ENCODE results near the gene SMCR8.
"Not testable (repeated sequence)": the region's sequence is repeated elsewhere in the genome, so short reads cannot be mapped to it uniquely, and the experiment has no call there.

The SMCR8 gene

DNA sequence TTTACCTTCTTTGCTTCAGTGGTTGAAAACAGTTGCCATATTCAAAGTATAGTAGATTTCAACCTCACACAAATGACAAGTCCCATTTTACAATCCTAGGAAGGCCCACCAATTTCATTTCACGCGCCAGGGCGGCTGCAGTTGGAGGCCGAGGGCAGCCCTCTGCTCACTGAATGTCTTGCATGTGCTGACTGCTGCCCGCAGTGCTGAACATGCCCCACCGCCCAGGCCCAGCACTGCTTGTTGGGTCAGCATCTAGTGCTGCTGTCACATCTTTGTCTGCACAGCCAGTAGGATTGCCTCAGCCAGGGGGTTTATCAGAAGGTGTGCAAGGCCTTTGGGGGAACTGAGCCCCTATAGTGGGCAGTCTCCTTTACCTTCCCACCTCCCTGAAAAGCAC, 11.5 kb downstream of the SMCR8 start:
- H2AFZ ChIP-seq (ENCODE audit: low read length, unreplicated experiment): no peak overlapping the region
- H3K79me2 ChIP-seq (ENCODE audit: control insufficient read depth, insufficient read depth, low read length, unreplicated experiment): peaks cover 12% of the 10 kb centered on the region
- no peaks in the 10 kb centered on the region for H3K27me3 ChIP-seq (ENCODE audit: insufficient read depth, low read length)
- H3K27ac ChIP-seq (ENCODE audit: low read depth, low read length): no peak overlapping the region
- H3K4me1 ChIP-seq (ENCODE audit: control insufficient read depth, insufficient read depth, low read length, unreplicated experiment): no peaks in the 10 kb centered on the region
- H3K4me3 ChIP-seq (ENCODE audit: low read depth, low read length): no peak overlapping the region
- H3K36me3 ChIP-seq (ENCODE audit: insufficient read depth, low read length): peaks cover 13% of the 10 kb centered on the region; the same call in 1 of the 2 replicates

DNA sequence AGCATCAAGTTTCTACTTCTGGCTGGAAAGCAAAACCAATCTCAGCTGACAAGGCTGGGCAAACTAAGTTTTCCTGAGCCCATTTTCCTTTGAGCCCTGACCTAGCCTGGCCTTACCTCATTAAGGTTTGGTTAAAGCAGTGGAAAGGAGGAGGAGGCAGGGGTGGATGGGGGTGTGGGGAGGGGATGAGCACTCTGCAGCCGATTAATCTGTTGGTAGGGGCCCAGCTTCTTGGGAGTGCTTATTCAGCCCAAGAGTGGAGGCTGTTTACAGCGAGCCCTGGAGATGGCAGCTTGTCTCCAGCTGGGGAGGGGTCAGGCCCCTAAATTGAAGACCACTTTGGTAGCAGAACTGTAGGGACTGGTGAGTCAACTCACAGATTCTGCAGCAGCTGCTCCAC, 12.0 kb downstream of the SMCR8 start:
- no peak overlapping the region for H3K27ac ChIP-seq (ENCODE audit: low read depth, low read length)
- H3K4me3 ChIP-seq (ENCODE audit: low read depth, low read length): no peak overlapping the region
- peaks cover 13% of the 10 kb centered on the region; the same call in 1 of the 2 replicates for H3K36me3 ChIP-seq (ENCODE audit: insufficient read depth, low read length)

GRCh38 chr17:18327556-18327955, 12.5 kb downstream of the SMCR8 start:
- Histone ChIP-seq H3K4me1 (ENCODE audit: control insufficient read depth, insufficient read depth, low read length, unreplicated experiment) (no peaks in the 10 kb centered on the region), H3K27ac (ENCODE audit: low read depth, low read length) (no peak overlapping the region), H3K36me3 (ENCODE audit: insufficient read depth, low read length) (peaks cover 13% of the 10 kb centered on the region; the same call in 1 of the 2 replicates), H3K27me3 (ENCODE audit: insufficient read depth, low read length) (no peaks in the 10 kb centered on the region), H3K79me2 (ENCODE audit: control insufficient read depth, insufficient read depth, low read length, unreplicated experiment) (peaks cover 11% of the 10 kb centered on the region), H2AFZ (ENCODE audit: low read length, unreplicated experiment) (no peak overlapping the region), H3K4me3 (ENCODE audit: low read depth, low read length) (no peak overlapping the region)

More for the DNA sequence above, 12.0 kb downstream of the SMCR8 start:
- Histone ChIP-seq H2AFZ (ENCODE audit: low read length, unreplicated experiment) (no peak overlapping the region), H3K4me1 (ENCODE audit: control insufficient read depth, insufficient read depth, low read length, unreplicated experiment) (no peaks in the 10 kb centered on the region), H3K27me3 (ENCODE audit: insufficient read depth, low read length) (no peaks in the 10 kb centered on the region), H3K79me2 (ENCODE audit: control insufficient read depth, insufficient read depth, low read length, unreplicated experiment) (peaks cover 12% of the 10 kb centered on the region)

- no peak overlapping the region for H3K4me3 ChIP-seq (ENCODE audit: low read depth, low read length)
- H3K27ac ChIP-seq (ENCODE audit: low read depth, low read length): no peak overlapping the region
- H3K4me1 ChIP-seq (ENCODE audit: control insufficient read depth, insufficient read depth, low read length, unreplicated experiment): no peaks in the 10 kb centered on the region
- H3K36me3 ChIP-seq (ENCODE audit: insufficient read depth, low read length): peaks cover 10% of the 10 kb centered on the region; the same call in 1 of the 2 replicates
- H3K27me3 ChIP-seq (ENCODE audit: insufficient read depth, low read length): no peaks in the 10 kb centered on the region
- peaks cover 4% of the 10 kb centered on the region for H3K79me2 ChIP-seq (ENCODE audit: control insufficient read depth, insufficient read depth, low read length, unreplicated experiment)
- H2AFZ ChIP-seq (ENCODE audit: low read length, unreplicated experiment): no peak overlapping the region
These were observed 13.6 kb downstream of the SMCR8 start for GRCh38 chr17:18328643-18329204.

DNA sequence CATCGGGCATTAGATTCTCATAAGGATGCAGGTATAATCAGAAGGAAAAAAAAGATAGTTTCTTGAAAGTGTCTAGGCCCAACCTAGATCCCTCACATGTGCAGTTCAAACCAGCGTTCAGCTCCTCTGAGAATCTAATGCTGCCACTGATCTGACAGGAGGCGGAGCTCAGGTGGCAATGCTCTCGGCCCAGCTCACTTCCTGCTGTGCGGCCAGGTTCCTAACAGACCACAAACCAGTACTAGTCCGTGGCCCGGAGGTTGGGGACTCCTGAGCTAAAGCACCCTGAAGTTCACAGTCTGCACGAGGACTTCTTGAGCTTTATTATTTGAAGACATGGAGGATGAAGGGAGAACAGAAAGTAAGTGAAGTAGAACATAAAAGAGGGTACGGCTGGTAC, 16.8 kb downstream of the SMCR8 start:
- Histone ChIP-seq H3K4me1 (ENCODE audit: control insufficient read depth, insufficient read depth, low read length, unreplicated experiment) (no peaks in the 10 kb centered on the region), H2AFZ (ENCODE audit: low read length, unreplicated experiment) (no peak overlapping the region), H3K4me3 (ENCODE audit: low read depth, low read length) (no peak overlapping the region), H3K27ac (ENCODE audit: low read depth, low read length) (no peak overlapping the region), H3K79me2 (ENCODE audit: control insufficient read depth, insufficient read depth, low read length, unreplicated experiment) (no peaks in the 10 kb centered on the region), H3K27me3 (ENCODE audit: insufficient read depth, low read length) (no peaks in the 10 kb centered on the region), H3K36me3 (ENCODE audit: insufficient read depth, low read length) (no peaks in the 10 kb centered on the region)

DNA sequence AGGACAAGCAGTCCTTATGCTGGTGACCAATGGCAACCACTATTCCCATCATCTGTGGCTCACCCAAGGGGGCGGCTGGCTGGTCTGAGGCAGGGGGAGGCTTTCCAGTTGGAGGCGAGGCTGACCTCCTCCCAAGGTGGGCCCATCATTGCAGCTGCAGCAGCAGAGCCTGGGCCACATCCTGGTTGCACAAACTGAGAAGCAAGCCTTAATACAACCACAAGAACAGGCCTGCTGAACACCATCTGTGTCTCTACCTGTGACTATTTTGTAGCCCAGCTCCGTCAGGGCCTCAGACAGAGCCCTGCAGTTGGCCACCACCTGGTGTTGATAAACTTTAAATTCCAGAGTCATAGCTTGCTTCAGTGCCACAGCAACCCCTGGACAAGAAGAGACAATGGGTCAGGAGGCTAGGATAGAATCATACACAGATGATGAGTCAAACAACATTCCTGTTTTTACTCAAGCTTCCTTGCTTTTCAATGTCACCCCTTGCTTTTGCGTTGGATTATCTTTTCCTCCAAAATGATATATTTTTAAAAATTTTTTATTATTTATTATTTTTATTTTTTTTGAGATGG, 17.9 kb downstream of the SMCR8 start:
- Histone ChIP-seq H3K27ac (ENCODE audit: low read depth, low read length) (no peak overlapping the region), H3K4me3 (ENCODE audit: low read depth, low read length) (no peak overlapping the region), H3K79me2 (ENCODE audit: control insufficient read depth, insufficient read depth, low read length, unreplicated experiment) (no peaks in the 10 kb centered on the region), H3K4me1 (ENCODE audit: control insufficient read depth, insufficient read depth, low read length, unreplicated experiment) (no peaks in the 10 kb centered on the region), H2AFZ (ENCODE audit: low read length, unreplicated experiment) (no peak overlapping the region), H3K27me3 (ENCODE audit: insufficient read depth, low read length) (no peaks in the 10 kb centered on the region), H3K36me3 (ENCODE audit: insufficient read depth, low read length) (no peaks in the 10 kb centered on the region)

DNA sequence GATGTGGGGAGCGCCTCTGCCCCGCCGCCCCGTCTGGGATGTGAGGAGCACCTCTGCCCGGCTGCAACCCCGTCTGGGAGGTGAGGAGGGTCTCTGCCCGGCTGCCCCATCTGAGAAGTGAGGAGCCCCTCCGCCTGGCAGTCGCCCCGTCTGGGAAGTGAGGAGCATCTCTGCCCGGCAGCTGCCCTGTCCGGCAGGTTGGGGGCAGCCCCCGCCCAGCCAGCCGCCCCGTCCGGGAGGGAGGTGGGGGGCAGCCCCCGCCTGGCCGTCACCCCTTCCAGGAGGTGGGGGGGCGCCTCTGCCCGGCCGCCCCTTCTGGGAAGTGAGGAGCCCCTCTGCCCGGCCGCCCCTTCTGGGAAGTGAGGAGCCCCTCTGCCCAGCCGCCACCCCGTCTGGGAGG, 23.1 kb downstream of the SMCR8 start:
- peaks cover 25% of the 10 kb centered on the region for H3K36me3 ChIP-seq (ENCODE audit: insufficient read depth, low read length)
- not testable (repeated sequence) for H3K27ac ChIP-seq (ENCODE audit: low read depth, low read length); H3K27me3 ChIP-seq (ENCODE audit: insufficient read depth, low read length); H2AFZ ChIP-seq (ENCODE audit: low read length, unreplicated experiment); H3K4me3 ChIP-seq (ENCODE audit: low read depth, low read length); H3K4me1 ChIP-seq (ENCODE audit: control insufficient read depth, insufficient read depth, low read length, unreplicated experiment); H3K79me2 ChIP-seq (ENCODE audit: control insufficient read depth, insufficient read depth, low read length, unreplicated experiment)

GRCh38 chr17:18339933-18340332, 24.8 kb downstream of the SMCR8 start:
- H3K79me2 ChIP-seq (ENCODE audit: control insufficient read depth, insufficient read depth, low read length, unreplicated experiment): no peaks in the 10 kb centered on the region
- no peak overlapping the region for H2AFZ ChIP-seq (ENCODE audit: low read length, unreplicated experiment)
- no peaks in the 10 kb centered on the region for H3K4me1 ChIP-seq (ENCODE audit: control insufficient read depth, insufficient read depth, low read length, unreplicated experiment)
- H3K27ac ChIP-seq (ENCODE audit: low read depth, low read length): no peak overlapping the region
- no peaks in the 10 kb centered on the region for H3K27me3 ChIP-seq (ENCODE audit: insufficient read depth, low read length)
- no peak overlapping the region for H3K4me3 ChIP-seq (ENCODE audit: low read depth, low read length)
- peaks cover 25% of the 10 kb centered on the region for H3K36me3 ChIP-seq (ENCODE audit: insufficient read depth, low read length)

GRCh38 chr17:18344021-18344420, 28.9 kb downstream of the SMCR8 start:
- Histone ChIP-seq H3K27me3 (ENCODE audit: insufficient read depth, low read length) (no peaks in the 10 kb centered on the region), H3K4me1 (ENCODE audit: control insufficient read depth, insufficient read depth, low read length, unreplicated experiment) (no peaks in the 10 kb centered on the region), H3K36me3 (ENCODE audit: insufficient read depth, low read length) (peaks cover 24% of the 10 kb centered on the region), H3K79me2 (ENCODE audit: control insufficient read depth, insufficient read depth, low read length, unreplicated experiment) (no peaks in the 10 kb centered on the region), H3K27ac (ENCODE audit: low read depth, low read length) (no peak overlapping the region), H3K4me3 (ENCODE audit: low read depth, low read length) (no peak overlapping the region), H2AFZ (ENCODE audit: low read length, unreplicated experiment) (no peak overlapping the region)

DNA sequence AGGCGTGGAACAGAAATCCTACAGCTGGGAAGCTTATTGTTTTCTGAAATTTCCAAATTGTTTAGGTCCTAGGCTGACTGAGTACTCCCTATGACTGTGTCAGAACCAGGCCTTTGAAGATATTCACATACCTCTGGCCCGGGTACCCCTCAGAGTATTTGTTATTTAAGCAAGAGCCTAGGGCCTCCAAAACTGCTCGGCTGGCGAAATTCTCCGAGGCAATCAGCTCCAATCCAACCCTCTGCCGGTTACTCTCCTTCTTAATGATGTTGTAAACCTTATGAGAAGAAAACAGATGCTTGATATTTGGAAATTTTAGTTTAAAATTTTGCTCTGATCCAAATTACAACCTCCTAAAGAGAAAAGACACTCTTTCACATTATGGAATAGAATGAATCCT, 38.4 kb downstream of the SMCR8 start:
- Histone ChIP-seq H3K79me2 (ENCODE audit: control insufficient read depth, insufficient read depth, low read length, unreplicated experiment) (no peaks in the 10 kb centered on the region), H3K27me3 (ENCODE audit: insufficient read depth, low read length) (no peaks in the 10 kb centered on the region), H3K36me3 (ENCODE audit: insufficient read depth, low read length) (peaks cover 8% of the 10 kb centered on the region; the same call in 1 of the 2 replicates), H3K4me1 (ENCODE audit: control insufficient read depth, insufficient read depth, low read length, unreplicated experiment) (peaks cover 10% of the 10 kb centered on the region), H3K27ac (ENCODE audit: low read depth, low read length) (no peak overlapping the region), H3K4me3 (ENCODE audit: low read depth, low read length) (no peak overlapping the region), H2AFZ (ENCODE audit: low read length, unreplicated experiment) (no peak overlapping the region)

DNA sequence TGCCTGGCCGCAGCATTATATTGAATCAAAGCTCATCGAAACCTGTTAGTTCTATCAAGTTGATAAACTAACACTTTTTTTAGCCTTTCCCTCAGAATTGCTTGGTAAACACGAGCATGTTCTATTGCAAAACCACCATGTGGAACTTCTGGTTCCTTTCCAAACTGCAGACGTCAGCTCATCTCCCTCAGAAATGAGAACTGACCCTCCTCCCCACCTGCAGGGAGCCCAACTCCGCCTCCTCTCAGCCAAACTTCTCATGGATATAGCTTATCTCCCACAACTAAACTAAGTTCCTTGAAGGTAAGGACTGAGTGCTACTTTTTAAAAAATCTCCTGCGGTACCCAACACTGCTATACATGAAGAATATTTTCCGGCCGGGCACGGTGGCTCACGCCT, 41.5 kb downstream of the SMCR8 start:
- no peak overlapping the region for H2AFZ ChIP-seq (ENCODE audit: low read length, unreplicated experiment)
- peaks cover 10% of the 10 kb centered on the region for H3K4me1 ChIP-seq (ENCODE audit: control insufficient read depth, insufficient read depth, low read length, unreplicated experiment)
- peaks cover 2% of the 10 kb centered on the region for H3K79me2 ChIP-seq (ENCODE audit: control insufficient read depth, insufficient read depth, low read length, unreplicated experiment)
- no peak overlapping the region for H3K27ac ChIP-seq (ENCODE audit: low read depth, low read length)
- H3K4me3 ChIP-seq (ENCODE audit: low read depth, low read length): no peak overlapping the region
- no peaks in the 10 kb centered on the region for H3K27me3 ChIP-seq (ENCODE audit: insufficient read depth, low read length)
- 0 out of 2 replicates have a peak, but pooled peaks cover 6% of the 10 kb centered on the region for H3K36me3 ChIP-seq (ENCODE audit: insufficient read depth, low read length)
